BLaER1 treated with 17β-estradiol and CSF1 and Interleukin-3, amounts not matched to agents 10 nM and 100 nM (cell line): Measurements from ENCODE around the gene TRMT2B.

Experiments used
- H3K27ac ChIP-seq, 11 experiments: shearing (Covaris generic); formaldehyde crosslinking; 2 replicates each; pipeline ENCODE4 v1.8.1; 2022
- H3K27me3 ChIP-seq, 11 experiments: shearing (Covaris generic); formaldehyde crosslinking; 2 replicates each; pipeline ENCODE4 v1.8.1; 2022
- H3K36me3 ChIP-seq, 11 experiments: shearing (Covaris generic); formaldehyde crosslinking; 2 replicates each; pipeline ENCODE4 v1.8.1; 2022
- H3K4me1 ChIP-seq, 10 experiments: shearing (Covaris generic); formaldehyde crosslinking; 2 replicates each; pipeline ENCODE4 v1.8.1; 2022
- H3K4me2 ChIP-seq, 11 experiments: shearing (Covaris generic); formaldehyde crosslinking; 2 replicates each; pipeline ENCODE4 v1.8.1; 2022
- H3K4me3 ChIP-seq, 10 experiments: shearing (Covaris generic); formaldehyde crosslinking; 2 replicates each; pipeline ENCODE4 v1.8.1; 2022
- H3K9ac ChIP-seq, 11 experiments: shearing (Covaris generic); formaldehyde crosslinking; 2 replicates each; pipeline ENCODE4 v1.8.1; 2022
- H3K9me3 ChIP-seq, 11 experiments: shearing (Covaris generic); formaldehyde crosslinking; replicated peaks in 1 of 11; 2 replicates each; pipeline ENCODE4 v1.8.1; 2022
- H4K20me1 ChIP-seq, 11 experiments: shearing (Covaris generic); formaldehyde crosslinking; 2 replicates each; pipeline ENCODE4 v1.8.1; 2022
- Cebpa-rat ChIP-seq, 11 experiments: shearing (Covaris generic); IDR thresholded peaks; 2 replicates each; pipeline ENCODE4 v1.8.1; 2022

Gene TRMT2B, protein sequence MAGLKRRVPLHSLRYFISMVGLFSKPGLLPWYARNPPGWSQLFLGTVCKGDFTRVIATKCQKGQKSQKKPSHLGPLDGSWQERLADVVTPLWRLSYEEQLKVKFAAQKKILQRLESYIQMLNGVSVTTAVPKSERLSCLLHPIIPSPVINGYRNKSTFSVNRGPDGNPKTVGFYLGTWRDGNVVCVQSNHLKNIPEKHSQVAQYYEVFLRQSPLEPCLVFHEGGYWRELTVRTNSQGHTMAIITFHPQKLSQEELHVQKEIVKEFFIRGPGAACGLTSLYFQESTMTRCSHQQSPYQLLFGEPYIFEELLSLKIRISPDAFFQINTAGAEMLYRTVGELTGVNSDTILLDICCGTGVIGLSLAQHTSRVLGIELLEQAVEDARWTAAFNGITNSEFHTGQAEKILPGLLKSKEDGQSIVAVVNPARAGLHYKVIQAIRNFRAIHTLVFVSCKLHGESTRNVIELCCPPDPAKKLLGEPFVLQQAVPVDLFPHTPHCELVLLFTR

DNA sequence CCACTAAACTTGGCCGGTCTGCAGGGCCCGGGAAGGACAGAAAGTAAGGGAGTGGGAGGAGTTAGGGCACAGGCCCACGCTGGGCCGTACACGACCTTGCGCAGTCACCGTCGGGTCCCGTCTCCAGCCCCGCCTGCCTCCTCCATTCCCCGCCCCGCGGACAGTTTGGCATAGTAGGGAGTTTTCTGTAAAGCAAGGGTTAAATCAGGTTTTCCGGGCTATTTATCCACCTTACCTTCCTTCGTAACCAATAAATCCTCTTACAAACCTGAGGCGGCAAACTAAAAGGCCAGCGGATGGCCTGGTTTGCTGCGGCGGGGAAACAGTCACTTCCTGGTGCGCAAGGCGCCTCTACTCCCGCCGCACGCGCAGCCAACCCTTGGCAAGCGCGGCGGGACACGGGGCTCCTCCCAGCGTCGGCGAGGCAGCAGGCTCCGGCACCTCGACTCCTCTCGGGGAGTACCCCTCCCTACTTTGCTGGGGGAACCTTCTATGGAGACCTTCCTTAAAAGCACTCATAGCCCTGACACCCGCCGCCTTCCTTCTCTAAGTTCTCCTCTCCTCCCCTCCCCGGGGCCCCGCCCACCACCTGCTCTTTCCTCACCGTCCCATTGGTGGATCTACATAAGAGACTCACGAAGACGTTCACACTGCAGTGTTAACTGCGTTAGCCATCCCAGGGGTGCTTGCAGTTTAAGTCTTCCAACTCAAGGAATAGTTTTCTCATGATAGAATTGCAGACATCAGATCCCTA, at the start of gene TRMT2B:
TSS of gene TRMT2B (minus strand) at position 563 of the 754 bp plus-strand sequence. CDS start 9,822 bp downstream, outside the sequence.
- peak within 1 kb of the TSS; percentile 79 to 93 (median 86) for H3K27ac ChIP-seq

DNA sequence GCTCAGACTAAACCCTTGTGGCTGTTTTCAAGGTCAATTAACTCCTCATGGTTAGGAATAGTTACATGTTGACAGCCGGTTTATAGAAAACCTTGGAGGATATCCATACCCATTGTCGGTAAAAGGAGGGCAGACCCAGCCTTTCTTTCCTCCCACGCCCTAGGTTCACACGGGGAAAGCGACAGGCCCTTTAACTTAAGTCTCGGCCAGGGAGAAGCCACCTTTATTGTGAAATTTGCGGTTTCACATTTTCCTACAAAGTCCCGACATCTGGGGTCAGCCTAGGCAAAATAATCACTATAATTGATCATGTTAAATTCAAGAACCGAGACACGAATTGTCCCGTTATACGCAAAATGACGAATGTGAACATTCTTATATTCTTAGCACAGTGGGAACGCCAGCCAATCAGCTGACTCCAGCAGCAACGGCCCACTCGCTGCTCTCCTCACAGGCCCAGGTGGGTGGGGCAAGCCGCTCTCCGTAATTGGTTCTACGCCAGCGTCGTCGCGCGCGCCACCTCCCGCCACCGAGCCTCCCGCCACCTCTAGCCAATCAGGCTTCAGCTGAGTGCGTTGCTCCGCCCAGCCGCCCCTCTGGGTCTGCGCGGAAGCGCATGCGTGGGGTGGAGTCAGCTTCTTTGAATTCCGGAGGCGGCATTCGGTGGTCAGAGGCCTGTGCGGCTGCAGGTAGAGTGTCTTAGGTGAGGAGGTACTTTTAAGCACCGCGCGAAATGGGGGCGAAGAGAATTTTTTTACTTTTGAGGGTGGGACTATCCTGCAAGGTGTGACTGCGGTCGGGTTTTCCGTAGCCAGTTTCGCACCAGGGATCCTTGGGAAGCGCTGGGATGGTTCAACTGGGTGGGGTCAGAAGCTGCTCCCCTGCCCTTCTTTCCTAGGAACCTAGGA, 45.9 kb upstream of the TRMT2B start, which contains the start of gene CENPI:
TSS of gene CENPI (plus strand) at position 659 of the 908 bp plus-strand sequence. CDS start 2,867 bp downstream, outside the sequence.
- Histone ChIP-seq H4K20me1 (no peaks in the 10 kb centered on the region), H3K36me3 (peaks cover 0 to 28% (median 5%) of the 10 kb centered on the region in 11 experiments; a peak in 5 of 22 replicates), H3K9me3 (no peaks in the 10 kb centered on the region), H3K27me3 (no peaks in the 10 kb centered on the region), H3K4me3 (peak within 1 kb of the TSS; percentile 50 to 74 (median 68)), H3K27ac (peak within 1 kb of the TSS; percentile 48 to 71 (median 63); a peak in 21 of 22 replicates), H3K9ac (peak within 1 kb of the TSS; percentile 67 to 79 (median 73); a peak in 21 of 22 replicates), H3K4me2 (peak within 1 kb of the TSS; percentile 63 to 81 (median 77)), H3K4me1 (peaks cover 0 to 22% (median 17%) of the 10 kb centered on the region in 10 experiments; a peak in 17 of 20 replicates)
- TF ChIP-seq Cebpa-rat (IDR thresholded peaks at IDR 0.05) = no peak

More for the DNA sequence above, at the start of gene TRMT2B:
- Histone ChIP-seq H4K20me1 (no peaks in the 10 kb centered on the region), H3K9ac (peak within 1 kb of the TSS; percentile 80 to 88 (median 86)), H3K27me3 (no peaks in the 10 kb centered on the region), H3K4me1 (peaks cover 0 to 10% (median 3%) of the 10 kb centered on the region in 10 experiments; a peak in 8 of 20 replicates), H3K9me3 (no peaks in the 10 kb centered on the region), H3K36me3 (0 out of 22 replicates have a peak, but pooled peaks cover 0 to 4% (median 0%) of the 10 kb centered on the region in 11 experiments), H3K4me3 (peak within 1 kb of the TSS; percentile 54 to 73 (median 64)), H3K4me2 (peak within 1 kb of the TSS; percentile 60 to 83 (median 68))
- no peak for TF ChIP-seq Cebpa-rat (IDR thresholded peaks at IDR 0.05)

DNA sequence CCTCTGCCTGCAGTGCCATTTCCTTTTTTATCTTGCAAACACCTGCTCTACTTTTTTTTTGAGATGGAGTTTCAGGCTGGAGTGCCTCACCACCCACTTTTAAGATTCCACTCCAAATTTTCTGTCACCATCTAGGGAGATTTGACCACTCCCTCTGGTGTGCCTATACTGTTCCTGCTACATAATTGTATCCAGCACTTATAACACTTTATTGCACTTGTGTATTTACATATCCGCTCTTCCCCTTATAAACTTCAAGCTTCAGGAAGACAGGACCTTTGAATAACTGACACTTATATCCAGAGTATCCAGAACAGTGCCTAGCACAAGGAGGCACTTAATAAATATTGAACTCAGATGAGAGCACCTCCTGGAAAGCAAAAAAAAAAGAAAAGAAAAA, 39.9 kb upstream of the TRMT2B start:
- no peaks in the 10 kb centered on the region for H3K36me3 ChIP-seq
- no peak for TF ChIP-seq Cebpa-rat (IDR thresholded peaks at IDR 0.05)
- no peaks in the 10 kb centered on the region for H3K9me3 ChIP-seq
- no peaks in the 10 kb centered on the region for H4K20me1 ChIP-seq
- H3K27ac ChIP-seq = no peak overlapping the region
- H3K4me2 ChIP-seq = no peak overlapping the region
- H3K4me1 ChIP-seq = peaks cover 0 to 2% (median 0%) of the 10 kb centered on the region in 10 experiments; a peak in 1 of 20 replicates
- no peaks in the 10 kb centered on the region for H3K27me3 ChIP-seq
- no peak overlapping the region for H3K9ac ChIP-seq
- no peak overlapping the region for H3K4me3 ChIP-seq

DNA sequence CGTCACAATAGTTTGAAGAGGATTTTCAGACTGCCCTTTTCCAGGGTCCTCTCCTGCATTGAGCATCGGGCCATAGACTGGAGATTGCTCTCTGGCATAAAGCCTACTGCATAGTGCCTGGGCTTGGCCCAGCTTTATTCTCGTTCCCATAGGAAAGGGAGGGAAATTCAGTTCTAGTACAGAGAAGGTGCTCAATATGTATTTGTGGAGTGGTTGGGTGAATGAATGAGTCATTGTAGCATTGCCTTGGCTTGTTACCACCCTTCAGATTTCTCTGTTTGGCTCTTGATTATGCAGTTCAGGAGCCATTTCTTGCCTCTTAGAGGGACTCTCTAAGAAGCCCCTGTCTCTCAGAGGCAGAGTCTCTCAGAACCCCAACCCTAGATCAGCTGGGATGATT, 29.3 kb upstream of the TRMT2B start:
- no peak for TF ChIP-seq Cebpa-rat (IDR thresholded peaks at IDR 0.05)
- H3K9ac ChIP-seq = no peak overlapping the region
- no peaks in the 10 kb centered on the region for H3K36me3 ChIP-seq
- H3K27me3 ChIP-seq = no peaks in the 10 kb centered on the region
- H3K4me3 ChIP-seq = no peak overlapping the region
- H3K27ac ChIP-seq = no peak overlapping the region
- no peaks in the 10 kb centered on the region for H3K9me3 ChIP-seq
- H3K4me1 ChIP-seq = no peaks in the 10 kb centered on the region
- no peak overlapping the region for H3K4me2 ChIP-seq
- no peaks in the 10 kb centered on the region for H4K20me1 ChIP-seq

DNA sequence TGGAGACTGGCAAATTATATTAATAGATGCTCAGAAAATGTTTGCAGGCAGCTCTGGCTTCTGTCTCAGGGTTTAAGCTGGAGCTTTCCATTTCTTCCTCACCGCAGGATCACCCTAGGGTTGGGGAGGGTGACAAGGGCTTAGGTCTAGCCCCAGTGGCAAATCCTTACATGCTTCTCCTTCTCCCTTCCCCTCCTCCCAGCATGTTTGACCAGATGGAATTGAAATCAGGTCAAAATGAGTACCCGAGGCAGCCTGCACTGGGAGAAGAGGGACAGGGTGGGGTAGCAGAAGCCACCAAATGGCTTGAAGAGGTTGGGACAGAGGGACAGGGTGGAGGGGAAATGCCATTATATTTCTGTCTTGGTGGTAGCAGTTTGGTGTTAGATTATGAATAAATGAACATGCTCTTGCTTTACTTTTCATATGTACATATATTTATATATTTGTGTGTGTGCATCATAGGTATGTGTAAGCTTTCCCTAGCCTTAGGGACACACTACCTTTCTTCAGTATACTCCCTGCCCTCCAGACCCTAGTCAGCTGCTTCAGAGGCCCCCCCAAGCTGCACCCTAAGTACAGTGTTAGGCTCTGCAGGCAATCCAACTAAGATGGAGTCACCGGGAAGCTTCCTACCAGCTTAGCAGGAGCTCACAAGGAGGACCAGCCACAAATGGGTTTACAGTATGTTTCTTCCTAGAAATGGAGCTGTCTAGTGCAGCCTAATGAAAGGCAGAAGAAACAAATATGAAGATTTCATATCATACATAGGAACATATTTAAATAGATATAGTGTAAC, 28.6 kb upstream of the TRMT2B start:
- no peaks in the 10 kb centered on the region for H4K20me1 ChIP-seq
- TF ChIP-seq Cebpa-rat (IDR thresholded peaks at IDR 0.05) = no peak
- no peaks in the 10 kb centered on the region for H3K9me3 ChIP-seq
- H3K9ac ChIP-seq = no peak overlapping the region
- no peak overlapping the region for H3K4me2 ChIP-seq
- no peaks in the 10 kb centered on the region for H3K36me3 ChIP-seq
- H3K27me3 ChIP-seq = no peaks in the 10 kb centered on the region
- no peak overlapping the region for H3K27ac ChIP-seq
- H3K4me1 ChIP-seq = no peaks in the 10 kb centered on the region
- no peak overlapping the region for H3K4me3 ChIP-seq

DNA sequence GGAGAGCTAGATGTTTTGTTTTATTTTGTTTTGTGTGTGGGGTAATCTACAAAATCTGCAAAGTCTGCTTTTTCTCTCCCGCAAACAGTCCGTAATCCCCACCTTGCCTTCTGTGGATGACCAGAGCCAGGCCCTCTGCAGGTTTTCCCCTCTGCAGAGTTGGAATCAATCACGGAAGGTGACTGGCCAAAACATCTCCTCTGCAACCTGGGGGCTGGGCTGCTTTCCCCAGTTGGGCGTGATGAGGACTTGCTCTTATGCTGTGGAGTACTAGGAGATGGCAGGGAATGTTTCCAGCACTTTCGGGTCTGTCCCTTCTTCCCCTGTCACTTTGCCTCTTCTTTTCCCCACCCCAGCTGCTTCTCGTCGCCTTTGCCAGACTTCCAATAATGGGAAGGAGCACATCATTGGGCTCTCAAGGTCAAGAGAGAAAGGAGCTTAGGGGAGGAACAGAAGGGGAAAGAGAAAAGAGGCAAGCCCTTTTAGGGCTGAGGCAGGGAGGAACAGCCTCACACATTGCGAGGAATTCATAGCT, 27.9 kb upstream of the TRMT2B start:
- no peaks in the 10 kb centered on the region for H3K4me1 ChIP-seq
- no peak overlapping the region for H3K27ac ChIP-seq
- peaks cover 0 to 5% (median 2%) of the 10 kb centered on the region in 11 experiments; a peak in 4 of 22 replicates for H3K9me3 ChIP-seq
- no peaks in the 10 kb centered on the region for H3K27me3 ChIP-seq
- no peak for TF ChIP-seq Cebpa-rat (IDR thresholded peaks at IDR 0.05)
- H3K36me3 ChIP-seq = no peaks in the 10 kb centered on the region
- no peak overlapping the region for H3K4me2 ChIP-seq
- no peaks in the 10 kb centered on the region for H4K20me1 ChIP-seq
- H3K9ac ChIP-seq = no peak overlapping the region
- no peak overlapping the region for H3K4me3 ChIP-seq

DNA sequence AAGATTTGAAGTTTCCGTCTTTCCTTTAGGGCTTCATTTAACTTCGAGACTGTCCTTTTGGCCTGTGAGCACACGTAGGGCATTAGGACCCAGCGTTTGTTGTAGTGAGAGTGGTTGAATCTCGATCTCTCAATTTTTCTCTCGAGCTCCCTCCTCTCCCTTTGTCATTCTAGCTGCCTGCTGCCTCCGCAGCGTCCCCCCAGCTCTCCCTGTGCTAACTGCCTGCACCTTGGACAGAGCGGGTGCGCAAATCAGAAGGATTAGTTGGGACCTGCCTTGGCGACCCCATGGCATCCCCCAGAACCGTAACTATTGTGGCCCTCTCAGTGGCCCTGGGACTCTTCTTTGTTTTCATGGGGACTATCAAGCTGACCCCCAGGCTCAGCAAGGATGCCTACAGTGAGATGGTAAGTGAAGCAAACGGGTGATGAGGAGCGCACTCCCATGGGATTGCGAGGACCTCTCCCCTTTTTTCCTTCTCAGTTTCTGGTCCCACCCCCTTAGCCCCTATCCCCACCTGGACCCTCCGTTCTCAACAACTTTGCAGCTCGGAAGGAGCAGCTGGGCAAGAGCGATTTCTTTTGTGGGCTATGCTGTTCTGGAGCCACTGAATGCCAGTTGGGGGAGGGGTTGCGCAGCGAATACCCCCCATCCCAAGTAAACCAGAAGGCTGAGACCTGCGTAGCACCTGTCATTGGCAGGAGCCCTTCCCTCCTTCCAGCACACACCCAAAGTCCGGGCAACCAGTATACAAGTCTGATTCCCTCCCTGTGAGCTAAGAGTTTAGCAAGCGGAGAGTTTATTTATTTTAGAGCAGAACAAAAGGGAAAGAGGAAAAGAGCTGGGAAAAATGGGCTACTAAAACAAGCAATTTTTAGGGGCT, 27.0 kb upstream of the TRMT2B start, which contains the start of gene TMEM35A:
TSS of gene TMEM35A (plus strand) at position 164 of the 883 bp plus-strand sequence. CDS start at position 288, 124 bp downstream.
- H3K27me3 ChIP-seq = no peaks in the 10 kb centered on the region
- H3K9ac ChIP-seq = no peak within 1 kb of the TSS
- no peak within 1 kb of the TSS for H3K4me3 ChIP-seq
- H3K36me3 ChIP-seq = no peaks in the 10 kb centered on the region
- no peak within 1 kb of the TSS for H3K27ac ChIP-seq
- peaks cover 0 to 7% (median 5%) of the 10 kb centered on the region in 11 experiments; a peak in 6 of 22 replicates for H3K9me3 ChIP-seq
- no peak within 1 kb of the TSS for H3K4me2 ChIP-seq
- H3K4me1 ChIP-seq = no peaks in the 10 kb centered on the region
- no peaks in the 10 kb centered on the region for H4K20me1 ChIP-seq
- TF ChIP-seq Cebpa-rat (IDR thresholded peaks at IDR 0.05) = no peak
